NCI-H1436 treated with DMSO at 0.1 percent for 48 hours (cell line): Measurements from ENCODE around the gene UVRAG.

Source experiments
- DNase-seq: peaks from one replicate; lab custom pipeline; 2025; lab: John Stamatoyannopoulos, UW

The UVRAG gene

DNA sequence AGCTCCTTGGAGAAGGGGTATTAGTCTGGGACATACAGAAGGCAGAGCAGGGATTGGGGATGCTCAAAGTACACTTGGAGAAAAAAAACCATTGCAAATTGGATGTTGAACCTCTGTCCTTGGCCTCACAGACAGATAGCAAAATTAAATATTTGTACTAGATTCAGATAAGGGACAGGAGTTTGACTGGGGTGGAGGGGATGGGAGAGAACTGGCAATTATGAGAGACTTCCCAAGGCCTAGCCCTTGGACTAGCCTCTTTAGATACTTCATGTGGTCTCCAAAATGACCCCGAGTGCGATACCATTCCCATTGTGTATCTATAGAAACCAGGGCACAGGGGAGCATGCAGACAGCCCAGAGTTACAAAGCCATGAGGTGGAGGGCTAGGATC, 30.9 kb upstream of the UVRAG start:
- no peak for DNase-seq

DNA sequence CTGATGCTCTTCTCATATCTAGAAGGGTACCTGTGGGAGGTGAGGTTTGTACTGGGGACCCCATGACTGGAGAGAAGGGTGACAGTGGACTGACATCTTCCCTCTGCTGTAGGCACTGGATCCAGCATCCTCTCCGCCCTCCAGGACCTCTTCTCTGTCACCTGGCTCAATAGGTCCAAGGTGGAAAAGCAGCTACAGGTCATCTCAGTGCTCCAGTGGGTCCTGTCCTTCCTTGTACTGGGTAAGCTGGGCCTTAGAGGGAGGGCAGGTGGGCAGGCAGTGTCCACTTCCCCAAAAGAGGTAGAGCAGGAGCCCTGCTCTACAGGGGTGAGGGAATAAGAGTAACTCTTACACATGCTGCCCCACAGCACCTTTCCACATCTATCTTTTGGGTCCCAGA, 30.5 kb upstream of the UVRAG start:
- DNase-seq: no peak

DNA sequence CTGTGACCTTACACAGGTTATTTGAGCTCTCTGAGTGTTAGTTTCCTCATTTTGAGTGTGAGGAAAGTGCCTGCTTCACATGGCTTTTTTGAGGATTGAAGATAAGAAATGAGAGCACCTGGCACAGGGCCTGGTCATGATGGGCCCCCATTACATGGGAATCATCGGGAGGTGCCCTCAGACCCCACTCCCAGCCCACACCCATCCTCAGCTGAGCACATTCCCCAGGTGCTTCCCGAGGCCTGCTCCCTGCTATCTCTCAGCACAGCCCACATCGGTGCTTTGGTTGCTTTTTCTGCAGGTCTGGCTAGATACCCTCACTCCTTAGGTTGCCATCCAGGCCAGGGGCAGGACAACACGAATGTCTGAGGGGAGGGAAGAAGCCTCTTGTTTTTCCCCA, 29.8 kb upstream of the UVRAG start:
- DNase-seq: no peak

DNA sequence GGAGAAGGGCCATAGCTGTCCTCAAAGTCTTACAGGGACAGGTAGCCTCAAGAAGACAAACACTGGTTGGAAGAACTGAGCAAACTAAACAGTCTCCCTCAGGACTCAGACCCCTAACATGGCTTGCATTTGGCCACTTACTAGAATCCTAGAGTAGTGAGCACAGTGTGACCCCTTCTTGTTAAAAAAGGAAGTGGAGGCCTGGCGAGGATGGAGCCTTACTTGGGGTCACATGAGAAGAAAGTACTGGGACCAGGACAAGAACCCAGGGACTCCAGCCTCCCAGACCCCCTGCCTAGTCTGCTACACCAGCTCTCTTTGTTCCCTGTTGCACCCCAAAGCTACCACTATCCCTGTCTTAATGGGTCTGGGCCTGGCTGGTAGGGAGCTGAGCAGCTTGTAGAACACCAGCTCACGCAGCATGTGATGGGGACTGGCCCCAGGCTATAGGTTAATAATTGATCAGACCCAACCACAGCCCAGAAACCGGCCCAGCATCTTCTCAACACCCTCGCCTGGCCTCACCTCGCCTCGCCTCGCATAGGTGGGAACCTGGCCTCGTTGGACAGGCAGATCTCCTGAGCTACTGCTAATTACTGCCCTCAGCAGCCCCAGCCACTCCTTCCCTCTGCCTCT, 28.8 kb upstream of the UVRAG start:
- no peak for DNase-seq

DNA sequence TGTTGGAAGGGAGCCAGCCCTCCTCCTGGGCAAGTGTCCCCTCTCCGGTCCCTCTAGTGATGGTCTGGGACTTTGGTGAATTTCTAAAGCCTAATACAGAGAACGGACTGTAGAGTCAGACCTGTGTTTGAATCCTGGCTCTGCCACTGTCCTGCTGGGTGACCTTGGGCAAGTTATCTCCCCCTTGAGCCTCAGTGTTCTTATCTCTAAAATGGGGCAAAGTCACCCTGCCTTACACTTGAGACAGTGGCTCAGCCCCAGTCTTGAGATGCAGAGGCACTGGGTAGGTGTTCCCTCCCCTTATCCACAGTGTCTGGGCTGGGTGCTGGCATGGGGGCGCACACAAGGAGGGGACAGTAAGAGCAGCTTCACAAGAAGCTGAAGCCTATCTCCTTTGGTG, 25.5 kb upstream of the UVRAG start:
- no peak for DNase-seq

DNA sequence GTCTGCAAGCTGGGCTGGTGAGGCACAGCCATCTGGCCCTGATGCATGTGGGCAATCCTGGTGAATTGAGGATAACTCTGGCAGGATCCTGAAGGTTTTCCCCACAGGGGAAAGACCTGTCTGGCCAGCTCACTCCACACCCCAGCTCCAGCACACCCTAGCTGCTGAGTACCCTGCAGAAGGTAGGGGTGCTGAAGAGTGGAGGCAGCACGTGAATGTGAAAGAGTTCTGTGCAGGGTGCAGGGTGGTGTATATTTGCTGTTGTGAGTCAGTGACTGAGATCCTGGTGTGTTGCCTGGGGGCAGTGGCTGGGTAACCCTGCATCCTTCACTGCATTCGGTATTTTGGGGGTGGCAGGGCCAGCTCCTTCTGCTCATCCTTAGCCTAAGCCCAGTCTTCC, 24.0 kb upstream of the UVRAG start:
- DNase-seq: no peak

DNA sequence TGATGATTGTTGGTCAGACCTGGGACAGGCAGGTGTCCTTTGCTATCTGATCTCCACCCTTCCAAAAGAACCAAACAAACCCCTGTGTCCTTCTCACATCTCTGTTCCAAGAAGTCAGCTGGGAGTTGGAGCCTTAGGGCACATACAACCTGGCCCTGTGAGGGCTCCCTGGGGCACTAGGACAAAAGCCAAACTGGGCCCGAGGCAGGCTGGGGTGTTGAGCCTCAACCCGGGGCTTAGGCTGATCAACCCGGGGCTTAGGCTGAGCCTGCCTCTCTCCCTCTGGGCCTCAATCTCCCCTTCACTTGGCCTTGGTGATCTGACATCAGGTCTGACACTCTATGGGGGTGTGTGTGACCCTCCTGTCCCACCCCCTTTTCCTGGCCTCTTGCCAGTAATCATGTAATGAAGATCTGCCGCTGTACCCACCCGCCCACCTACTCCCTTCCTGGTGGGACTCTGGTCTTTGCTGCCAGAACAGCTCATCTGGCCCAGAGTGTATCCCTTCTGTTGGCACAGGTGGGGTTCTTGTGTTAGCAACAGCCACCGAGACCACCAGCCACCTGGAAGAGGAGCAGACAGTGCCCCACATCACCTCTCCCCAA, 22.8 kb upstream of the UVRAG start:
- no peak for DNase-seq

DNA sequence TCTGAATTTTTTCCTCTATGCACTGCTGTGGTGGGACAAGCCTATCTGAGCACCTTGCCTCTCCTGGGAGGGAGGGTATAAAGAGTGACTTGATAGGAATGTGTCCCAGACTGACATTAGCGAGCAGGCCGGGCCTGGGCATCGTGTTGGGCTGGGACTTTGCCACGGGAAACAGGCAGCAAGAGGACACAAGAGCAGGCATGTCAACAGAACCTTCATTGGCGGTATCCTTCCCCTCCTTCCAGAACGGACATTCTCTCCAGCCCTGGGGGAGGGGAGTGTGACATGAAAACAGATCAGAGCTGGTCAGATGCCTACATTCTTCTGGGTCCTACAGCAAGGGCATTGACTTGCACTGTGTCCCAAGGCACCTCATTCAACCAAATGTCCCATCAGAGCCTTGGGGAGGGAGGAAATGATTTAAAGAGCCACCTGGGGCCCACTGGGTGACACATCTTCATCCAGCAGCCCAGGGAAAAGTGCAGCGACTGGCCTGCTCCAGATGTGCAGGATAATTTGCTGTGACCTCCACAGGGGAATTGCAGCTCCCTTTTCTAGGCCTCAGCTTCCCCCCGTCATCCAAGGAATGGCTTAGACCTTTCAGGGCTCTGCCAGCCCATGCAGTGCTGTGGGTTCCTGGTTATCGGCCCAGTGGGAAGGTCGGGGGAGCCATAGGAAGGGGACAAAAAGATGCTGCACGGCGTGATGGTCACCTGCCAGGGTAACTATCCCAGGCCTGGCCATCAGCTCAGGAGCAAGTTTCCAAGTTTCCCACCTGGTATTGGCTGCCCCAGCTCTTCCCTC, 21.8 kb upstream of the UVRAG start:
- no peak for DNase-seq

DNA sequence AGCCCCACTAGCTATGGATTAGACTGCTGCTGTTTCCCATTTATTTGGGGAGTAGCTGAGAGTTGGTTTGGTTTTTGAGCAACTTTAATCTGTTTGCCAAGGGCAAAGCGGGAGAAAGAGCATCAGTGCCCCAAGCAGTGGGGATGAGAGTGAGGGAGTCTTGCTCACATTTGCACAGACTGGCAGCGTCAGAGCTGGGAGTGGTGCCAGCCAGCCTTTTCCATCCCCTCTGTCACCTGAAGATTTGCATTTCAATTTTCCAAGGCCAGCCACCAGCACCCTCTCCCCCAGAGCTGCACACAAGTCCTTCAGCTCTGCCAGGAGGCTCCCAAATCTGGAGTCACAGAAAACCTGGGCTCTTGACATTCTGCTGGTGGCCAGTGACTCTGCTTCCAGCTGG, 21.0 kb upstream of the UVRAG start:
- no peak for DNase-seq

DNA sequence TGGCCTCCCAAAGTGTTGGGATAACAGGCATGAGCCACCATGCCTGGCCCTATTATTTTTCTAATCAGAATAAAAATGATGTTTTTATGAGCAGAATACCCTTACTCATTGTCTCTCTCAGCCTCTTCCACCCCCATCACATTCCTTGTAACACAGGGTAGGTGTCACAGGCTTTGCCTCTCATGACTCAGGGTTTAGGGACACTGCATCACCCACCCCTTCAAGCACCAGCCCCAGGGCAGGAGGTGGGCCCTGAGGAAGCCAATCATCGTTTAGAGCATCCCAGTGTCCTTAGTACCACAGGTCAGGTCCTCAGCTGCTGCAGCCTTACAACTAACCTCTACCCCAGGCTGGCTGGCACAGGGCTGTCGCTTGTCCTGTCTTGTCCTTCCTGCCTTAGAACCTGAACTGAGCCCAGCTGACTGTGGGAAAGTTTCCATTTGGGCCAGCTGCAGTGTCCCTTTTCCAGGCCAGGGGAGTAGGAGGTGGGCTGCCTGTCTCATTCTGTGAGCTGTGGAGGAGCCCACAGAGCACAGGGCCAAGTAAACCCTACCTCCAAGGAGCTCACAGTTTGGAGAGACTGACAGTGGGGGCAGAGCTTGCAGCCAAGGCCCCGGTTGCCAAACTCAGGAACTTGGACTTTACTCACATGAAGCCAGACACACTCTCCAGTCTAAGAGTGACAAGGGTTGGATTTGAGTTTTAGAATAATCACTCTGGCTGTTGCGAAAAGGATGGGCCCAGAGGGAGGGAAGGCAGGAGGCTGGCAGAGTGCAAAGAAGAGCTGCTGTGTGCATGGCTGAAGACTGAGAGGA, 19.5 kb upstream of the UVRAG start:
- no peak for DNase-seq

DNA sequence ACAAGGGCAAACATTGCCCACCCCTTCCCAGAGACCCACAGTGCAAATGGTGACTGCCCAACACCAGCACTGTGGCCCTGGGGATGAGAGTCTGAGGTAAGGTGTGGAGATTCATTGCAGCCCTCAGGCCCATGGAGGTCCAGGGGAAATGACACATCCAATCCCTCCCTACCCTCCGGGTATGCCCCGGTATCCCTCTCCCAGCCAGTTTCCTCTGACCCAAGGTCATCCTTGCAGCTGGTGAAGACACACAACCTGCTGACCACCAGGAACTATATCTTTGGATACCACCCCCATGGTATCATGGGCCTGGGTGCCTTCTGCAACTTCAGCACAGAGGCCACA, 18.9 kb upstream of the UVRAG start:
- DNase-seq: no peak

DNA sequence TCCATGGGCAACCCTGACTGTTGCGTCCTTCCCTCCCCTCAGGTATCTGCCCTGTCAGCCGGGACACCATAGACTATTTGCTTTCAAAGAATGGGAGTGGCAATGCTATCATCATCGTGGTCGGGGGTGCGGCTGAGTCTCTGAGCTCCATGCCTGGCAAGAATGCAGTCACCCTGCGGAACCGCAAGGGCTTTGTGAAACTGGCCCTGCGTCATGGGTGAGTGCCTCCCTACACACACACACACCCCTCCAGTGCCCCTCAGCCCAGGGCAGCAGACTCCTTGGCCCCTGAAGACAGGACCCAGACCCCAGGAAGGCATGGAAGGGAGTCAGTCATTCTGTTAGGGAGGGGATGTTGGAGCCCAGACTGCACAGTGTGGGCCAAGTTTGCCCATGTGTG, 17.9 kb upstream of the UVRAG start:
- DNase-seq: no peak

DNA sequence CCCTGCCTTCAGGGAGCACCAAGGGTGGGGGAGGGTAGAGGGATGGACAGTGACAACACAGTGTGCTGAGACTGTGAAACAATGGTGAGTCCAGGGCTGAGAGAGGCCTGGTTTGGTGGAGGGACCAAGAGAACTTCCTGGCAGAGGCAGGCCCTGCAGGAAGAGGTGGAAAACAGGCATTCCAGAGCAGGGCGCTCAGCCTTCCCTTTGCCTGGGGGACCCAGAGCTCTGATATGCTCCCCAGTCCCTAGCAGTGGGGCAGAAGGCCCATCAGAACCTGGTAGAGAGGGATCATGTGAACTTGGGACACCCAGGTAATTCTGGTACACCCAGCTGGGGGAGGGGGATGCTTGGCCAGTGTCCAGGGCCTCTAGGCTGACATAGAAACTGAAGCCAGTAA, 17.2 kb upstream of the UVRAG start:
- no peak for DNase-seq

DNA sequence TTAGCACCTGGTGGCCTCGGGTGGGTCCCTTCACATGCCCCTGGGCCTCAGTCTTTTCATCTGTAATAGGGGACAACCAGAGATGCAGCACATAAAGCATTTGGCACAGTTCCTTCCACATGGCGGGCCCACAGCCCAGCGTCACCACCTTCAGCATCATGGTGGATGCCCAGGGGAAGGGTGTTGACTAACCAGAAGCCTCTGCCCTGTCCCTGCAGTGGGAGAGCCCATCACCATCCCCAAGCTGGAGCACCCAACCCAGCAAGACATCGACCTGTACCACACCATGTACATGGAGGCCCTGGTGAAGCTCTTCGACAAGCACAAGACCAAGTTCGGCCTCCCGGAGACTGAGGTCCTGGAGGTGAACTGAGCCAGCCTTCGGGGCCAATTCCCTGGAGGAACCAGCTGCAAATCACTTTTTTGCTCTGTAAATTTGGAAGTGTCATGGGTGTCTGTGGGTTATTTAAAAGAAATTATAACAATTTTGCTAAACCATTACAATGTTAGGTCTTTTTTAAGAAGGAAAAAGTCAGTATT, 14.8 kb upstream of the UVRAG start:
- DNase-seq: no peak

DNA sequence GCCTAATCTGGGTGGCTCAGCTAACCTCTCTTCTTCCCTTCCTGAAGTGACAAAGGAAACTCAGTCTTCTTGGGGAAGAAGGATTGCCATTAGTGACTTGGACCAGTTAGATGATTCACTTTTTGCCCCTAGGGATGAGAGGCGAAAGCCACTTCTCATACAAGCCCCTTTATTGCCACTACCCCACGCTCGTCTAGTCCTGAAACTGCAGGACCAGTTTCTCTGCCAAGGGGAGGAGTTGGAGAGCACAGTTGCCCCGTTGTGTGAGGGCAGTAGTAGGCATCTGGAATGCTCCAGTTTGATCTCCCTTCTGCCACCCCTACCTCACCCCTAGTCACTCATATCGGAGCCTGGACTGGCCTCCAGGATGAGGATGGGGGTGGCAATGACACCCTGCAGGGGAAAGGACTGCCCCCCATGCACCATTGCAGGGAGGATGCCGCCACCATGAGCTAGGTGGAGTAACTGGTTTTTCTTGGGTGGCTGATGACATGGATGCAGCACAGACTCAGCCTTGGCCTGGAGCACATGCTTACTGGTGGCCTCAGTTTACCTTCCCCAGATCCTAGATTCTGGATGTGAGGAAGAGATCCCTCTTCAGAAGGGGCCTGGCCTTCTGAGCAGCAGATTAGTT, 14.2 kb upstream of the UVRAG start:
- no peak for DNase-seq

DNA sequence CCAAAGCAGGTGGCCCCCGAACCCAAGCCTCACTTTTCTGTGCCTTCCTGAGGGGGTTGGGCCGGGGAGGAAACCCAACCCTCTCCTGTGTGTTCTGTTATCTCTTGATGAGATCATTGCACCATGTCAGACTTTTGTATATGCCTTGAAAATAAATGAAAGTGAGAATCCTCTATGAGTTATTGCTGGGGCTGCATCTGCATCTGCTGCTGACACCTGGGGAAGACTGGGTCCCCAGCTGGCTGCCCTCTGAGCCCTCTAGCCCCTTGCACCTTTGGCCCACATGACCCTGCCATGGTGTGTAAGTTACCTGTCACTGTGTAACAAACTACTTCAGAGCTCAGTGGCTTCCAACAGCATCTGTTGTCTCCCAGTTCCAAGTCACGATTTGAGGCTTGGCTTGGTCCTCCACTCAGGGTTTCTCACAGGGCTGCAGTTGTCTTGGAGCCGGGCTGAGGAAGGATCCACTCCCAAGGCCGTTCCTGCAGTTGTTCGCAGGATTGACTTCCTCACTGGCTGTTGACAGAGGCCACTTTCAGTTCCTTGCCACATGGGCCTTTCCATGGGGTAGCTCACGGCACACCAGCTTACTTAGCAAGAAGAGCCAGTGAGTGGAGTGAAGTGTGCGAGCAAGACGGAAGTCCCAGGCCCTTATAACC, 13.5 kb upstream of the UVRAG start:
- no peak for DNase-seq

DNA sequence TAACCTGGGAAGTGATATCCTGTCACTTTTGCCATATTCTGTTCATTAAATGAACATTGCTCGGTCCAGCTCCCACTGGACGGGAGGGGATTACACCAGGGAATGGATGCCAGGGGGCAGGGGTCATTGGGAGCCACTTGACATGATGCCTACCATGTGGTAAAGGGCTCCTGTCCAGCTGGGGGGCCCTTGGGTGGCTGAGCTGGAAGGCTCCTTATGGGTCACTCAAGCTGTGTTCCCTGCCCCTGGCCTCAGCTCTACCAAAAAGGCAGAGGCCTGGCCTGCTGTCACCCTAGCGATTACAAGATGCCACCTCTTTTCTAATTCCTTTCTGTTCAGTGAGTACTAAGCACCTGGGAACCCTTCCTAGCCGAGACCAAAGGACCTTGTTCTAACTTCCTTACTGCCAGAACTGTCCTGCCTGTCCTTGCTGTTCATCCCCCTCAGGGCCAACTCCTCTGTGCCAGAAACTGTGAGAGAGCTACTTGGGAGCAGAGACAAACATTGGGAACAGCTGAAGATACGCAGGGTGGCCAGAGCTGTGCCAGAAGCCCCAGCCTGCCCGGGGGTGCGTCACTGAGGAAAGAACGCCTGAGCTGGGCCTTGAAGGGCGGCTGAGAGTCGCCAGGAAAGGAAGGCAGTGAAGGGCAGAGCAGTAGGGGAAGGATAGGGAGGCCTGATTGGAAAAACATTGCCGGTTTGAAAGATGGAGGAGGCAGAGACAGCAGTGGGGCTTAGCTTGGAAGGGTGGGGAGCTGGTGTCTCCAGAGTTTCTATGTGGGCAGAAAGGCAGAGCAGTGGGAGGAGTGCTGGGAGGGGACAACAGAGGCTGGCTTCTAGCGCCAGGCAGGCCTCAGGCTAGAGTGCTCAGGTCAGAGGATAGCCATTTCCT, 12.7 kb upstream of the UVRAG start:
- DNase-seq: no peak

DNA sequence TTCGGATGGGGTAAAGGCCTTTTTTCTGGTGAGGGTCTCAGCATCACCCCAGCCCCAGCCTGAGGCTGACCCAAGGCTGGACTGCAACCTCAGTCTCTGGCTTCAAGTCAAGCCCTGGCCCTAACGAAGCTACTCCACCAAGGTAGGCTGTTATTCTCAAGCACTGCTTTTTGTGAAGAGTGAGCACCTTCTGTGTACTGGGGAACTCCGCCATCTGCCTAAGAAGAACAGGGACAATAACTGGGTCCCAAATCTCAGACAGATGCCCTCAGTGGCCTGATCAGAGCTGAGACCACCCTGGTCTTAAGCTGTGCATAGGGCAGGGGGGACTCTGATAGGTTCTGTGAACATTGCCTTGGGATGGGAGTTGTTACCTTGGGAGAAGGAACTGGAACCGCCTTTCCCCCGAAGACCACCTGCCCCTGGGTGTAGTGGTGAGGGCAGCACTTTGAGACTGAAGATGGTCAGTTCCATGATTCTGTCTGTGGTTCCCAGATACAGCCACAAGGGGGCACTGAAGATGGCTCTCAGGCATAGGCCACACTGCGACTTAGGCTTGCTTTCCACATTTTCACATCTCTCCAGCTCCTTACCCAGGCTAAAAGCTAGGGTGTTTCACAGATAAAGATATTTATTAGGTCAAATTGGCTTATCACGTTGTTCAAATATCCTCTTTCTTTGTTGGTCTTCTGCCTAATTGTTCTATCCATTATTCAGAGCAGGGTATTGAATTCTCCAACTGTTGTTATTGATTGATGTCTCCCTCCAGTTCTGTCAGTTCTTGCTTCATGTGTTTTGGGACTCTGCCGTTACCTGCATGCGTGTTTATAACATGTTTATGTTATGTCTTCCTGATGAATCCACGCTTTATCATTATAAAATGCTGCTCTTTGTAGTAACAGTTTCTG, 11.8 kb upstream of the UVRAG start:
- no peak for DNase-seq

DNA sequence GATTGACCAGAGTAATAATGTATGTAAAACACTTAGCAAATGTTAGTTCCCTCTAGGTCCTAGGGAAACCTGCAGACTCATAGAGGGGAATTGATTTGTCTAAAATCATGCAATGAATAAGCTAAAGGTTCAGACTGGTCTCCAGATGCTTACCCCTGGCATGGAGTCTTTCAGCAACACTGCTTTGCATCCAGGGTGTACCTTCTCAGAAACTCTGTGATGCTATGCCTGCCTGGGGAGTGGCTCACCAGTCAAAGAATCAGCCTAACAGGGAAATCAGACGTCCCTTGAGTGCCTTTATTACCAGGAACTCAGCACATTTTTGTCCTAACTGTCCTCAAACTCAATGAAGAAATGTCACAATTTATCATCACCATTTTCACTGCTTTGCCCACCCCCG, 5.9 kb upstream of the UVRAG start:
- no peak for DNase-seq
